ENCODE data around the gene CD33.

GRCh38 chr19:51257471-51257870, 32.6 kb downstream of the CD33 start:
- TF ChIP-seq, protein P1, sequence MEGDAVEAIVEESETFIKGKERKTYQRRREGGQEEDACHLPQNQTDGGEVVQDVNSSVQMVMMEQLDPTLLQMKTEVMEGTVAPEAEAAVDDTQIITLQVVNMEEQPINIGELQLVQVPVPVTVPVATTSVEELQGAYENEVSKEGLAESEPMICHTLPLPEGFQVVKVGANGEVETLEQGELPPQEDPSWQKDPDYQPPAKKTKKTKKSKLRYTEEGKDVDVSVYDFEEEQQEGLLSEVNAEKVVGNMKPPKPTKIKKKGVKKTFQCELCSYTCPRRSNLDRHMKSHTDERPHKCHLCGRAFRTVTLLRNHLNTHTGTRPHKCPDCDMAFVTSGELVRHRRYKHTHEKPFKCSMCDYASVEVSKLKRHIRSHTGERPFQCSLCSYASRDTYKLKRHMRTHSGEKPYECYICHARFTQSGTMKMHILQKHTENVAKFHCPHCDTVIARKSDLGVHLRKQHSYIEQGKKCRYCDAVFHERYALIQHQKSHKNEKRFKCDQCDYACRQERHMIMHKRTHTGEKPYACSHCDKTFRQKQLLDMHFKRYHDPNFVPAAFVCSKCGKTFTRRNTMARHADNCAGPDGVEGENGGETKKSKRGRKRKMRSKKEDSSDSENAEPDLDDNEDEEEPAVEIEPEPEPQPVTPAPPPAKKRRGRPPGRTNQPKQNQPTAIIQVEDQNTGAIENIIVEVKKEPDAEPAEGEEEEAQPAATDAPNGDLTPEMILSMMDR (conservative IDR thresholded peaks at IDR 0.05 in 1 of 2, IDR thresholded peaks at IDR 0.05 in 1 of 2; ENCODE audit: low read depth in 1 of 2, low read length in 2 of 2): no peak
- TF ChIP-seq EZH2 (IDR thresholded peaks at IDR 0.05; ENCODE audit: low read length, missing control alignments): no peak

Data from fibroblast of lung (primary cell).